Osteocyte (in vitro differentiated cells): ENCODE data around the gene CD72. TPM values are rescaled to one million over a fixed set of nuclear protein-coding genes. Genes with fewer than 3 reads are reported as not detected.
"Not testable (repeated sequence)": the region's sequence is repeated elsewhere in the genome, so short reads cannot be mapped to it uniquely, and the experiment has no call there.

ENCODE experiments used
- DNase-seq: peaks from one replicate; pipeline ENCODE4 v3.0.0; 2021; ENCODE audit warnings: mixed read lengths; ENCODE audit not compliant: unreplicated experiment; ENCODE audit errors: extremely low spot score
- H3K27ac Mint-ChIP-seq: one replicate; pipeline ENCODE4 v1.8.0; 2021; ENCODE audit warnings: mild to moderate bottlenecking, mixed read lengths; ENCODE audit not compliant: unreplicated experiment
- H3K27me3 Mint-ChIP-seq: one replicate; pipeline ENCODE4 v1.8.0; 2021; ENCODE audit warnings: mixed read lengths; ENCODE audit not compliant: unreplicated experiment
- H3K36me3 Mint-ChIP-seq: one replicate; pipeline ENCODE4 v1.8.0; 2021; ENCODE audit warnings: mixed read lengths; ENCODE audit not compliant: unreplicated experiment
- H3K4me1 Mint-ChIP-seq: one replicate; pipeline ENCODE4 v1.8.0; 2021; ENCODE audit warnings: mixed read lengths; ENCODE audit not compliant: unreplicated experiment
- H3K4me3 Mint-ChIP-seq: one replicate; pipeline ENCODE4 v1.8.0; 2021; ENCODE audit warnings: mild to moderate bottlenecking, moderate library complexity, mixed read lengths; ENCODE audit not compliant: unreplicated experiment
- H3K9me3 Mint-ChIP-seq: one replicate; pipeline ENCODE4 v1.8.0; 2021; ENCODE audit warnings: mixed read lengths; ENCODE audit not compliant: unreplicated experiment
- total RNA-seq: library from RNA; stranded (reverse); gene quantifications from 2 replicates; pipeline ENCODE4 v1.2.1, GENCODE V29; 2021
- TF ChIP-seq, protein P1 (sequence below): fragments of 200-600 bp; sonication (generic); IDR thresholded peaks from 2 replicates; pipeline ENCODE4 v1.5.0; 2021; ENCODE audit warnings: antibody characterized with exemption, mild to moderate bottlenecking, moderate library complexity

The CD72 gene
- total RNA-seq, 1 donor from 2014 or later: 0.91 TPM

DNA sequence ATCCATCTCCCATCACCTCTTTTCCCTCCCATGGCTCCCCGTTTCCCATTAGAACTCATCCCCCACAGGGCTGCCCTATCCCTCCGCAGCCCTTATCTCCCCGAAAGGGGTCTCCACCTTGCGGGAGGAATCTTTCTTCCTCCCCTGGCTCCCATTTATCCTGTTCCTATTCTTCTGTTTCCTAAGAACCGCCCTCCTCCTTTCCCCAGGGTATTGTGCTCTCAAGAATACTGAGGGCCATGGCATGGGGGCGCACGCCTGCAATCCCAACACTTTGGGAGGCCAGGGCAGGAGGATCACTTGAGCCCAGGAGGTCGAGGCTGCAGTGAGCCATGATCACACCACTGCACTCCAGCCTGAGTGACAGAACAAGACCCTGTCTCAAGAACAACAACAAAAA, 665 bp downstream of the CD72 start:
- no peak overlapping the region for H3K27ac Mint-ChIP-seq
- DNase-seq: no peak
- no peaks in the 10 kb centered on the region for H3K36me3 Mint-ChIP-seq
- TF ChIP-seq, protein P1, sequence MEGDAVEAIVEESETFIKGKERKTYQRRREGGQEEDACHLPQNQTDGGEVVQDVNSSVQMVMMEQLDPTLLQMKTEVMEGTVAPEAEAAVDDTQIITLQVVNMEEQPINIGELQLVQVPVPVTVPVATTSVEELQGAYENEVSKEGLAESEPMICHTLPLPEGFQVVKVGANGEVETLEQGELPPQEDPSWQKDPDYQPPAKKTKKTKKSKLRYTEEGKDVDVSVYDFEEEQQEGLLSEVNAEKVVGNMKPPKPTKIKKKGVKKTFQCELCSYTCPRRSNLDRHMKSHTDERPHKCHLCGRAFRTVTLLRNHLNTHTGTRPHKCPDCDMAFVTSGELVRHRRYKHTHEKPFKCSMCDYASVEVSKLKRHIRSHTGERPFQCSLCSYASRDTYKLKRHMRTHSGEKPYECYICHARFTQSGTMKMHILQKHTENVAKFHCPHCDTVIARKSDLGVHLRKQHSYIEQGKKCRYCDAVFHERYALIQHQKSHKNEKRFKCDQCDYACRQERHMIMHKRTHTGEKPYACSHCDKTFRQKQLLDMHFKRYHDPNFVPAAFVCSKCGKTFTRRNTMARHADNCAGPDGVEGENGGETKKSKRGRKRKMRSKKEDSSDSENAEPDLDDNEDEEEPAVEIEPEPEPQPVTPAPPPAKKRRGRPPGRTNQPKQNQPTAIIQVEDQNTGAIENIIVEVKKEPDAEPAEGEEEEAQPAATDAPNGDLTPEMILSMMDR: no peak
- H3K27me3 Mint-ChIP-seq: peaks cover 48% of the 10 kb centered on the region
- H3K4me1 Mint-ChIP-seq: peaks cover 6% of the 10 kb centered on the region
- no peaks in the 10 kb centered on the region for H3K9me3 Mint-ChIP-seq
- H3K4me3 Mint-ChIP-seq: peak overlapping the region; percentile 40

DNA sequence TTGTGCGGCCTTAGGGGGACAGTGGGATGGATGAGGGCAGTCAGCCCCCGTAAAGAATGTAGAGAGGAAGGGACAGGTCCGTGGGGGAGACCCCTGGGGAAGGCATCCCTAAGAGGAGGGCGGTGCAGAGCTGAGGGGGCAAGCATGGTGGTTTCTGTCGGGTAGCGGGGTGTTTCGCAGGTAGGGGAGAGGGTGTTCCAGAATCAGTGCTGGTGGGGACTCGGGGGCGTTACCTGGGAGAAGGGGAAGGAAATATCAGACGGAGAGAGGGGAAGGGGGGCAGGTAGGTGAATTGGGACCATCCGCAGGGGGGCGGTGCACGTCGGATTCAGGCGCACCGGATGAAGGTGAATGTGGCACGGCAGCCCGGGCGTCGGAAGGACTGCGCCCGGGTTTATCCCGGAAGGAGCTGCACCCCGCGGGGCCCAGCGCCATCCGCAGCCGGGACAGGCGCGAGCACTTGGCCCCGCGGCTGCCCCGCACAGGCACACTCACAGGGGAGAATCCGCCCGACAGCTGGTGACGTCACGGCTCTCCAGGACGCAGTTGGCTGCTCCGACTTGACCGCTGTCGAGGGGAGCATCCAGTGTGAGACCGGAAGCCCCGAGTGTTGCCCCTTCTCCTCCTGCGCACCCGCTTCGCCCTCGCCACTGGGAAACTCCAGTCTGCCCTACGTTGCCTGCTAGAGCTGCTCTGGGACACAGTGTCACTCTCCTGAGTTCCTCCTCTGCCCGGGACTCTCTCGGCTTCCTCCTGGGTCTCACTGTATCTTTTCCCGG, 1.3 kb downstream of the CD72 start:
- Mint-ChIP-seq H3K27me3 (peaks cover 49% of the 10 kb centered on the region), H3K9me3 (no peaks in the 10 kb centered on the region), H3K36me3 (no peaks in the 10 kb centered on the region), H3K4me1 (peaks cover 6% of the 10 kb centered on the region), H3K27ac (no peak overlapping the region), H3K4me3 (peak overlapping the region; percentile 40)
- DNase-seq: no peak
- TF ChIP-seq, protein P1: no peak

DNA sequence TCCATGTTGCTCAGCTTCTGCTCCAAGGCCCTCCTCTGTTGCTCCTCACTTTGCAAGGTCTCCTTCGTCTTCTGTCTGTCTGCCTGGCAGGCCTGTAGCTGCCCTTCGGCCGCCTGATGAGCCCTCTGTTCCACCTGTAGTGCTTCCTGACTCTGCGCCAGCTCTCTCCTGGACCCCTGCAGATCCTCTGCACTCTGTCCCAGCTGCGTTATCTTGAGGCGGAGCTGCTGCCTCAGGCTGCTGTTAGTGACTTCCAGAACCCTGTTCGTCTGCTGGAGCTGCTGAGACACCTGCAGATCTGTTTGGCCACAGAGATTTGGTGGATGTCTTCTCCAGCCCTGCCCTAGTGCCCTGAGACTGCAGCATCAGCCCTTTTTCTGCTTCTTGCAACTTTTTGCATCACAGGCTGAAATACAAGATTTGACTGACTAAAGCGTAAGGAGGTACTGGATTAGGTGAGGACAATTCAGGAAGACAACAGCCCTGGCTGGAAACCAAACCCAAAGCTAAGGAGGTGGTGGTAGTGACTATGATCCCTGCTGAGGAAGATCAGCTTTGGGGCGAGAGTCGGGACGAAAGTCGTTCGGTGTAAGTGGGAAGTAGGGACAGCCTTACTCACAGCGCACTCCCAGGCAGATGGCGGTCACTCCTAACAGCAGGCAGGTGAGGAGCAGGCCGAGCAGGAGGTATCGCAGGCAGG, 2.1 kb downstream of the CD72 start:
- H3K36me3 Mint-ChIP-seq: no peaks in the 10 kb centered on the region
- DNase-seq: no peak
- peaks cover 48% of the 10 kb centered on the region for H3K27me3 Mint-ChIP-seq
- H3K27ac Mint-ChIP-seq: no peak overlapping the region
- H3K4me1 Mint-ChIP-seq: peaks cover 6% of the 10 kb centered on the region
- no peaks in the 10 kb centered on the region for H3K9me3 Mint-ChIP-seq
- peak overlapping the region; percentile 40 for H3K4me3 Mint-ChIP-seq
- TF ChIP-seq, protein P1: no peak

DNA sequence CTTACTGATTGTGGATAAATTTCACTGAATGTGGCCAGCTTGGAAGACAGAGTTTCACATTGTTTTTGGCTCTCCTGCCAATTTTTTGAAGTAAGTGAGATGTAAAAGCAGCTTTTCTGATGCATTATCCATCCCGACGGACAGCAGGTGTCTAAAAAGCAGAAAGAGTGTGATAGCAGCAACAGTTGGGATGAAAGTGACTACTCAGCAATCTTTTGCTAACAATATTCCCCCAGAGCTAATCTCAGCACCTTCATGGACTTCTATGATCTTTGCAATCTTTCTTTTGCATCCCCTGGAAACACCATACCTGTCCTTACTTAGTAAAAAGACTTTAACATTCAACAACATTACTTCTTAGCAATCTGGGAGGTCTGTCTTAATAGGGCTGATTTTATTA, 5.4 kb downstream of the CD72 start:
- no peak for DNase-seq
- Mint-ChIP-seq H3K27ac (no peak overlapping the region), H3K4me3 (no peak overlapping the region), H3K36me3 (peaks cover 3% of the 10 kb centered on the region), H3K27me3 (peaks cover 43% of the 10 kb centered on the region), H3K4me1 (peaks cover 4% of the 10 kb centered on the region), H3K9me3 (no peaks in the 10 kb centered on the region)
- TF ChIP-seq, protein P1: no peak

DNA sequence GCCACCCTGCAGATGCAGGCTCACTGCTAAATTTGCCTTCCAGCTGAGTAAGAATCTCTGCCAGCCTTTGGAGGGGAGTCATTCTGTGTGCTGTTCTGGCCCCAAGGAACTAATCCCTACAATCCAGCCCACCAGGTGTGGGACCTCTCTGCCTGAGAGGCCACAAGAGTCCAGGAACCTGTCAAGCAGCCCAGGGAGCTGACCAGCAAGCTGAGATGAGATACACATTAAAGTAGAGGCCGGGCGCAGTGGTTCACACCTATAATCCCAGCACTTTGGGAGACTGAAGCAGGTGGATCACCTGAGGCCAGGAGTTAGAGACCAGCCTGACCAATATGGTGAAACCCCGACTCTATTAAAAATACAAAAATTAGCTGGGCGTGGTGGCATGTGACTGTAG, 6.1 kb downstream of the CD72 start:
- not testable (repeated sequence) for H3K27ac Mint-ChIP-seq, H3K4me3 Mint-ChIP-seq, H3K9me3 Mint-ChIP-seq, H3K4me1 Mint-ChIP-seq, DNase-seq, H3K36me3 Mint-ChIP-seq
- peaks cover 35% of the 10 kb centered on the region for H3K27me3 Mint-ChIP-seq
